Femur (tissue), 1 donor: ENCODE results near the gene ZNF415.
"Not testable (repeated sequence)": the region's sequence is repeated elsewhere in the genome, so short reads cannot be mapped to it uniquely, and the experiment has no call there.

Experiments used
- DNase-seq: peaks from one replicate; pipeline ENCODE4 v3.0.0-alpha.2; 2017

Gene ZNF415

GRCh38 chr19:53132141-53132991, at the start of gene ZNF415:
Gene ZNF415, minus strand, starts transcription at chr19:53132910. Its CDS starts 10,234 bp downstream, at chr19:53122676.
- peak; percentile 90 for DNase-seq

GRCh38 chr19:53182202-53182601, 49.5 kb upstream of the ZNF415 start:
- no peak for DNase-seq

- DNase-seq: no peak
These were observed 45.3 kb upstream of the ZNF415 start for GRCh38 chr19:53177986-53178385.

GRCh38 chr19:53172889-53173288, 40.2 kb upstream of the ZNF415 start:
- DNase-seq: no peak

- DNase-seq: no peak
These were observed 33.0 kb upstream of the ZNF415 start for GRCh38 chr19:53165691-53166091.

- no peak for DNase-seq
These were observed 28.4 kb upstream of the ZNF415 start for GRCh38 chr19:53161123-53161522.

GRCh38 chr19:53160350-53160749, 27.6 kb upstream of the ZNF415 start:
- DNase-seq: no peak

GRCh38 chr19:53158119-53158656, 25.5 kb upstream of the ZNF415 start:
- peak; percentile 51 for DNase-seq

GRCh38 chr19:53157626-53158025, 24.9 kb upstream of the ZNF415 start:
- DNase-seq: peak; percentile 40

- no peak for DNase-seq
These were observed 24.1 kb upstream of the ZNF415 start for GRCh38 chr19:53156850-53157249.

- no peak for DNase-seq
These were observed 14.9 kb upstream of the ZNF415 start for GRCh38 chr19:53147645-53148044.

GRCh38 chr19:53140351-53140750, 7.6 kb upstream of the ZNF415 start:
- no peak for DNase-seq

- no peak for DNase-seq
These were observed 3.7 kb upstream of the ZNF415 start for GRCh38 chr19:53136432-53136831.

GRCh38 chr19:53131727-53132126, 983 bp downstream of the ZNF415 start:
- no peak for DNase-seq

- no peak for DNase-seq
These were observed 1.6 kb downstream of the ZNF415 start for GRCh38 chr19:53131085-53131590.

GRCh38 chr19:53130506-53130905, 2.2 kb downstream of the ZNF415 start:
- DNase-seq: no peak

GRCh38 chr19:53126733-53127526, 5.8 kb downstream of the ZNF415 start:
- not testable (repeated sequence) for DNase-seq

- DNase-seq: no peak
These were observed 9.3 kb downstream of the ZNF415 start for GRCh38 chr19:53123400-53123799.

GRCh38 chr19:53112286-53112685, 20.4 kb downstream of the ZNF415 start:
- no peak for DNase-seq

- no peak for DNase-seq
These were observed 23.2 kb downstream of the ZNF415 start for GRCh38 chr19:53109527-53109926.

GRCh38 chr19:53103234-53104203, 29.2 kb downstream of the ZNF415 start, which contains the start of gene ZNF160:
Gene ZNF160, minus strand, starts transcription at chr19:53103422. Its CDS starts 17,146 bp downstream, at chr19:53086276.
- DNase-seq: peak; percentile 99

- DNase-seq: no peak
These were observed 29.9 kb downstream of the ZNF415 start for GRCh38 chr19:53102756-53103233.
